Prostate gland (tissue), 2 donors: ENCODE data around the gene MEIOSIN.

ENCODE experiments used
- POLR2A ChIP-seq: fragments of 450-650 bp; IDR thresholded peaks from one replicate; pipeline ENCODE4 v1.6.1; 2016; ENCODE audit warnings: antibody characterized with exemption, mild to moderate bottlenecking
- POLR2AphosphoS5 ChIP-seq: sonication (generic); formaldehyde crosslinking; IDR thresholded peaks from one replicate; pipeline ENCODE4 v1.6.1; 2017; ENCODE audit warnings: antibody characterized with exemption
- TF ChIP-seq, protein P1 (sequence below), 4 experiments: fragments of 200-600 bp in 2 of 4; fragments of 450-650 bp in 2 of 4; sonication (generic) in 2 of 4; IDR thresholded peaks; 1 replicate in 3 of 4; 2 replicates in 1 of 4; pipeline ENCODE4 v1.5.1; 2016 to 2019; ENCODE audit warnings: antibody characterized with exemption in 4 of 4, mild to moderate bottlenecking in 2 of 4, moderate library complexity in 2 of 4

DNA sequence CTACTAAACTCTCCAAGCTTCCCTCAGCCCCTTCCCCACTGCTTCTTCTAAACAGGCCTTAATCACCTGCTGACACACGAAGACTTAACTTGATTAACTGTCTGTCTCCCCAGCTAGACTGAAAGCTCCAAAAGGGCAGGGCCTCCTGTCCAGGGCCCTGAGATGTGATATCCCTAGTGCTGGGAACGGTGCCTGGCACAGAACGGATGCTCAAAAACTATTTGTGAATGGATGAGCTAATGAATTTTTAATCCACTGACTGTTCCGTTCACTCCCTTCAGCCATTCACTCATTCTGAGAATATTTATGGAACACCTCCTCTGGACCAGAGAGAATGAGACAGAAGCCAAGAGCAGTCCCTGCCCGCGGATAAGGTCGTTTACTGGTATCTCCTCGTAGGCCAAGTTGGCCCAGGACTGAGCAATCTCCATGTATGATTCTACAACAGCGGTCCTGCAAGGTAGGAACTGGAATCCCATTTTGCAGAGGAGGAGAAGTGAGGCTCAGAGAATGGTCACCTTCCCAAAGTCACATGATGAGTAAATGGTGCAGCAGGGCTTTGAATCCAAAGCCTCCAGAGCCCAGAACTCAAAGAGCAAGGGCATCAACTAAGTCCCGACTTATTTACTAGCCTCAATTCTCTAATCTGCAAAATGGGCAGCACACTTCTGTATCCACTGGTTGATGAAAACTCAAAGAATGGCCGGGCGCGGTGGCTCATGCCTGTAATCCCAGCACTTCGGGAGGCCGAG is 56.0 kb downstream of the MEIOSIN start:
- TF ChIP-seq, protein P1, sequence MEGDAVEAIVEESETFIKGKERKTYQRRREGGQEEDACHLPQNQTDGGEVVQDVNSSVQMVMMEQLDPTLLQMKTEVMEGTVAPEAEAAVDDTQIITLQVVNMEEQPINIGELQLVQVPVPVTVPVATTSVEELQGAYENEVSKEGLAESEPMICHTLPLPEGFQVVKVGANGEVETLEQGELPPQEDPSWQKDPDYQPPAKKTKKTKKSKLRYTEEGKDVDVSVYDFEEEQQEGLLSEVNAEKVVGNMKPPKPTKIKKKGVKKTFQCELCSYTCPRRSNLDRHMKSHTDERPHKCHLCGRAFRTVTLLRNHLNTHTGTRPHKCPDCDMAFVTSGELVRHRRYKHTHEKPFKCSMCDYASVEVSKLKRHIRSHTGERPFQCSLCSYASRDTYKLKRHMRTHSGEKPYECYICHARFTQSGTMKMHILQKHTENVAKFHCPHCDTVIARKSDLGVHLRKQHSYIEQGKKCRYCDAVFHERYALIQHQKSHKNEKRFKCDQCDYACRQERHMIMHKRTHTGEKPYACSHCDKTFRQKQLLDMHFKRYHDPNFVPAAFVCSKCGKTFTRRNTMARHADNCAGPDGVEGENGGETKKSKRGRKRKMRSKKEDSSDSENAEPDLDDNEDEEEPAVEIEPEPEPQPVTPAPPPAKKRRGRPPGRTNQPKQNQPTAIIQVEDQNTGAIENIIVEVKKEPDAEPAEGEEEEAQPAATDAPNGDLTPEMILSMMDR (IDR thresholded peaks at IDR 0.05): no peak
- TF ChIP-seq POLR2AphosphoS5: no peak
- no peak for TF ChIP-seq POLR2A
